Superior temporal gyrus (tissue), 1 donor: ENCODE data around the gene EHMT1.

Experiments used
- DNase-seq: peaks from one replicate; pipeline ENCODE4 v3.0.0-alpha.2; 2016; ENCODE audit errors: extremely low spot score

Gene EHMT1

DNA sequence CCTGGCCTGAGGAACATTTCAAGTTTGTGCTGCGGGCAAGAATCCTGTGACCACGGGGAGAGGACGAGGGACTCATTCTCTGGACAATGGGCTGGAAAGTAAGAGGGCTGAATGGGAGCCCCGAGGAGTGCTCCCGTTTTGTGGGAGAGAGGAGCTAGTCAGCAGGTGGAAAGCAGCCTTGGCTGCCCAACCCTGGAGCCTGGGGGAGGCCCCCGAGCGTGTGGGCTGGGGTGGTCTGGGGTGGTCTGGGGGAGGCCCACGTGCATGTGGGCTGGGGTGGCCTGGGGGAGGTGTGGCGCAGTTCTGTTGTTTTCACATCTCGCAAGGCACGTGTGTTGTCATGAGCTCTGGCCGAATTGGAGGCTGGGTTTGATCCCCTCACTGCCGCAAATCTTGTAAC, 27.5 kb downstream of the EHMT1 start:
- DNase-seq = no peak

- DNase-seq = no peak
Measured at GRCh38 chr9:137647096-137647714, 28.4 kb downstream of the EHMT1 start.

DNA sequence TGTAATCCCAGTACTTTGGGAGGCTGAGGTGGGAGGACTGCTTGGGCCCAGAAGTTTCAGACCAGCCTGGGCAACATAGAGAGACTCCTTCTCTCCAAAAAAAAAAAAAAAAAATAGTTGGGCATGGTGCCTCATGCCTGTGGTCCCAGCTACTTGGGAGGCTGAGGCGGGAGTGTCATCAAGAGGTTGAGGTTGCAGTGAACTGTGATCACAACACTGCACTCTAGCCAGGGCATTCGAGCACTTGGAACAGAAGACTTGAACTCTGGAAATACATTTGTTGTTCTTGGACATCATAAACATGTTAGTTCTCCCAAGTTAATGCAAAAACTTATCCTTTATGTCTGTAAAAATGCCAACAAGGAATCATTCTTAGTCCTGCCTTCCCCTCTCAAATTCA, 29.6 kb downstream of the EHMT1 start:
- no peak for DNase-seq

GRCh38 chr9:137649553-137649952, 30.7 kb downstream of the EHMT1 start:
- no peak for DNase-seq

DNA sequence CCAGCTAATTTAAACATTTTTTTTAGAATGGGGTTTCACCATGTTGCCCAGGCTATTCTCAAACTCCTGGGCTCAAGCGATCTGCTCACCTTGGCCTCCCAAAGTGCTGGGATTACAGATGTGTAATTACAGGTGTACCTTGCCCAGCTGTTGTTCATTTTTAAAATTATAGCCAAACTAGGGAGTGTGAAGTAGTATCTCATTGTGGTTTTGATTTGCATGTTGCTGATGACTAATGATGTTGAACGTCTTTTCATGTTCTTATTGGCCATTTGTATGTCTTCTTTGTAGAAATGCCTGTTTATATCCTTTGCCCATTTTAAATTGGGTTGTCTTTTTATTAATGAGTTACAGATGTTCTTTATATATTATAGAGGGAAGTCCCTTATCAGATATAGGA, 31.5 kb downstream of the EHMT1 start:
- DNase-seq = no peak

DNA sequence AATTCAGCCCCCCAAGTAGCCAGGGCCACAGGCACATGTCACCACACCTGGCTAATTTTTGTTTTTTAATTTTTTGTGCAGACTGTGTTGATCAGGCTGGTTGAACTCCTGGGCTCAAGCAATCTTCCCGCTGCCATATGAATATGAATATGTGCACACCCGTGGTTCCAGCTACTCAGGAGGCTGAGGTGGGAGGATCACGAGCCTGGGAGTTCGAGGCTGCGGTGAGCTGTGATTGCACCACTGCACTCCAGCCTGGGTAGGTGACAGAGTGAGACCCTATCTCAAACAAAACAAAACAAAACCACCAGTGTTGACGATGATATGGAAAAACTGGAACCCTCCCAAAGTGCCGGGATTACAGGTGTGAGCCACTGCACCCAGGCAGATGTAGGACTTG, 32.0 kb downstream of the EHMT1 start:
- no peak for DNase-seq

DNA sequence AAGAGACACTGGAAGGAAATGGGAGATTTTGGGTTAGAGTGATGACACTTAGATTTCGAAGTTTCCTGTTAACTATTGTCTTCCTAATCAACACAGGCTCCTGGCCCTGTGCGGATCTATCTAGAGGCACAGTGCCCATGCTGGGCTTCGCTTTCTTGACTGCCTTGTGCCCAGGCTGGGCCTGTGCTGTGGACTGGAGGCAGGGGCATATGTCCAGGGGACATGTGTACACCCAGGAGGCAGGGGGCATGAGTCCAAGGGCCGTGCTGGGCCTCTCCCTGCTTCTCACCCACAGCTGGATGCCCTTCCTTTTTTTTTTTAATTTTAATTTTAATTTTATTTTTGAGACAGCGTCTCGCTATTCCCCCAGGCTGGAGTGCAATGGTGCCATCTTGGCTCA, 37.6 kb downstream of the EHMT1 start:
- no peak for DNase-seq

DNA sequence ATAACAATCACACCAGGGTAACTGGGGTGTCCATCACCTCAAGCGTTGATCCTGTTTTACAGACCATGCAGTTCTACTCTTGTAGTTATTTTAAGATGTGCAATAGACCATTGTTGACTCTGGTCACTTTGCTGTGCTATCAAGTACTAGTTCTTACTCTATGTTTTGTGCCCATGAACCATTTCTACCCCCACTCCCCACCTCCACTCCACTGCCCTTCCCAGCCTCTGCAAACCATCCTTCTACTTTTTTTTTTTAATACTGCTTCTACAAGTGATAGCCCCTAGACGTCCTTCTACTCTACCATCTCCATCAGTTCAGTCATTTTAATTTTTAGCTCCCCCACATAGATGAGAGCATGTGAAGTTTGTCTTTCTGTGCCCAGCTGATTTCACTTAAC, 38.8 kb downstream of the EHMT1 start:
- DNase-seq = no peak

DNA sequence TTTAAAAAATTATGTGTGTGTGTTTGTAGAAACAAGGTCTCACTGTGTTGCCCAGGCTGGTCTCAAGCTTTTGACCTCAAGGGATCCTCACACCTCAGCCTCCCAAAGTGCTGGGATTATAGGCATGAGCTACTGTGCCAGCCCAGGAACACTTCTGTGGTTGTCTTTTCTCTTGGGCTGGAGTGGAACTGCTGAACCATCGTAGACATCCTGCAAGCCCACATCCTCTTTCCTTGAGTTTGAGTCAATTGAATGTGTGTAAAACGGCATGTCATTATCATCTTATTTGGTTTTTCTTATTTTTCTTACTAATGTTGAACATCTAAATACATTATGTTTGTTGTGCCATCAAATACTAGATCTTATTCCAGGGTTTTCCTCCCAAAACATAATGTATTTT, 40.0 kb downstream of the EHMT1 start:
- no peak for DNase-seq

DNA sequence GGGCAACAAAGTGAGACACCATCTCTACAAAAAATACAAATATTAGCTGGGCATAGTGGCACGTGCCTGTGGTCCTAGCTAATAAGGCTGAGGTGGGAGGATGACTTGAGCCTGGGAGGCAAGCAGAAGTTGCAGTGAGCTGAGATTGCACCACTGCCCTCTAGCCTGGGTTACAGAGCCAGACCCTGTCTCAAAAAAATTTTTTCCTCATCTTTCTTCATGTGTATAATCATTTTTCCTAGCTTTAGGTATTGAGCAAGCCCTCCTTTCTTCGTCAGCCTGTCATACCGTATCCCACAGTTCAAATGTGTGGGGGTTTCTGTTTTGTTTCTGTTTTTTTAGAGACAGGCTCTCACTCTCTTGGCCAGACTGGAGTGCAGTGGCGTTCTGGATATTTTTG, 41.3 kb downstream of the EHMT1 start:
- DNase-seq = no peak

DNA sequence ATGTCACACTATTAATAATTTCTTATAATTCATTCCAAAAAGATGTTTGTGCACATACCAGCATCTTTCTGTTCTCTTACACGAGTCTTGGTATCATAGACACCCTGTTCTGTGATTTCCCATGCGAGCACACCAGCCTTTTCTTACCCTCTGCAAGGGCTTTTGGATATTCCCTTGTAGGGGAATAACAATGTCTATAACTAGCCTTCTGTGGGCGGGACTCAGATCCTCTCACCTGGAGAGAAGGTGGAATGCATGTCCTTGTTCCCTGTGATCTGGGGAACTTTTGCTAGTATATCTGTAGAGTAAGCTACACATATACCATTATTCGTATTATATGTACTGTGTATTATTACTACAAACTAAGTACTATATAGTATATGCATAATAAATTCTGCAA, 44.8 kb downstream of the EHMT1 start:
- DNase-seq = no peak

DNA sequence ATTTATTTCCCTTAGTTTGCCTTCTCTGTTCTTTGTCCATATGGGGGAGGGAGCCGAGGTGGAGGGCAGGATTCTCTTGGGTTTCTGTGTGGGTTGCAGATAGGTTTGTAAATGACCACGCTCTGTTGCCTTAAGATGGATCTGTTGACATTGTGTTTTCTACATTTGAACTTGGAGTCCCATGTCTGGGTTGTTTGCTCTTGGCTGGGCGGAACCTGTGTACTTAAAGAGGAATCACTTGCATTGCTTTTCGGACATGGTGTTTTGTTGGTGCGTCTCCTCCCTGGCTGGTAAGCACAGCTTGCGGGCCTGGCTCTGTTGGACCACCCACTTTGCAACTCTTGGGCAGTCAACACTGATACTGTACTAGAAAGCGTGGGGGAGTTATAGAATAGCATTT, 45.9 kb downstream of the EHMT1 start:
- DNase-seq = no peak

GRCh38 chr9:137665226-137665625, 46.4 kb downstream of the EHMT1 start:
- DNase-seq = no peak

DNA sequence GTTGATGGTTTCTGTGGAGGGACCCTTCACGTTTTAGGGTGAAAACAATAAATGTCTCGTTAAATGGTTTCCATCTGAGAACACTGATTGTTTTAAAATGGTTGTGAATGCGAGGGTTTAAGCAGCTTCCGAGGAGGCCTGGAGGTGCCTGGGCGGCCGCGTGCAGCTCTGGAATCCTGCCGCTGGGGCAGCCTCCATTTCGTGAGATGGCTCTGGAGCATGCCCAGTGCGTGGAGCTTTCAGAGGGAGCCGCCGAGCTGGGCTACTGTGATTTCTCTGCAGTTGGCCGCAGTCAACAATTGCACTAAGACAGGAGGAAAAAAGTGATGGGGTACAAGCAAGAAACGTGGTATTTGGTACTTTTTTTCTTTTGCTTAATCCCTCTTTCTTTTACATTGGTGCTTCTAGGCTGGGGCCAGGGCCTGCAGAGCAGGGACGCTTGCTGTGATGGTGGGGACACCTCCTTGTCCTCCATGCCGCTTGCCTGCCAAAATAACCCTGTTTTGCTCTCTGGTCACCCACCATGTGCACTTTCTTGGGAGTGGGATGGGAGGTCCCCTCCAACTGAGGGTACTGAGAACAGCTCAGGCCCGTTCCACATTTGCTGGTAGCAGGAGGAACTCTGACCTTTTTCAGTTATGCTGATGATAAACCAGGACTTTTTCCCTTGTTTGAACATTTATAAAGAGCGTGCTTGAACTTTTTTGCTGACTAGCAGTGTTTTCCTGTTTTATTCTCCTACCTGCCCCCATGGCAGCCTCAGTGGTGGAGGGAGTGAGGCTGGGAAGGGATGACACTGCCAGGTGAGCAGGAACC, 47.1 kb downstream of the EHMT1 start:
- DNase-seq = peak; percentile 80

DNA sequence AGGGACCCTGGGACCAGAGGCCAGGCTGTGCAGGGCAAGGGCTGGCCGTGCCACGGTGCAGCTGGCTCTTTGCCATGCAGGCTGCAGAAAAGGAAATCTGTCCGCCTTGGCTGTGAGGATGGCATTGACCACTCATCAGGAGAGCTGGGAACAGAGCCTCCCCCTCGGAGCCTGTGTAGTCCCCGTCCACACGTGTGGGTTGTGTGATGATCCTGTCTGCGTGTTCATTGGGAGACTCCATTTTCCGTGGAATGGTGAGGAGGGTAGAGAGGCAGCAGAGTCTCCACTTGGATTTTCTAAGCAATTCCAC, 47.7 kb downstream of the EHMT1 start:
- DNase-seq = no peak

DNA sequence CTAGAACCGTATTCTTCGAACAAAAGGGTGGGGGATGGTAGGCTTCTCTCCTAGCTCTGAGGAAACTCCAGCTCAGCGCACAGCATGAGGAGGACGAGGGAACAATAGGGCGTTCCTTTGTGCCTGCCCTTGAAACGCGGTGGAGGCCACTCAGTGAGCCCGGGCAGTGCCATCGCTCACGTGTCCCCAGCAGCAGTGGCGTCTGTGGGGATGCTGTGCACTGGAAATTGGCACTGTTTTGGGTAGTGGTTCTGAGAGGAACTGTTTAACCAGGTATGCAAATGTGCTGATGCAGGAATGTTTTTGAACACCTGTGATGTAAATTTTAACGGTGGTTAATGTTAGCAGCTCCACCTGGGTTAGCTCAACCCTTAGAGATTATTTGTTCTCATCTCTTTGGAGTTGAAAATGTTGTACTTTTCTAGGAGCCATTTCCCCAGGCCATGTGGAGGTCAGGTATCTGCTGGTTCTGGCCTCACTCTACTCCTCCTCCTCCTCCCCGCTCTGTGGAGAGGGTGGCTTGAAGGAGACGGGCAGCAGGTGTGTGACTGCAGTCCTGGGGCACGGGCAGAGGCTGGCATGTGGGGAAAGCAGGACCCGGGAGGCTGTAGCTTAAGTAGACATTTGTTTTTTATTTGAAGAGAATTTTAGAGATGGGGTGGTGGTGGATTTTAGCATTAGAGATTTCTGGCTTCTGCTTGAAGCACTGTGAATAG, 48.3 kb downstream of the EHMT1 start:
- DNase-seq = no peak

GRCh38 chr9:137668203-137668602, 49.4 kb downstream of the EHMT1 start:
- no peak for DNase-seq

GRCh38 chr9:137669261-137669672, 50.5 kb downstream of the EHMT1 start:
- DNase-seq = no peak

DNA sequence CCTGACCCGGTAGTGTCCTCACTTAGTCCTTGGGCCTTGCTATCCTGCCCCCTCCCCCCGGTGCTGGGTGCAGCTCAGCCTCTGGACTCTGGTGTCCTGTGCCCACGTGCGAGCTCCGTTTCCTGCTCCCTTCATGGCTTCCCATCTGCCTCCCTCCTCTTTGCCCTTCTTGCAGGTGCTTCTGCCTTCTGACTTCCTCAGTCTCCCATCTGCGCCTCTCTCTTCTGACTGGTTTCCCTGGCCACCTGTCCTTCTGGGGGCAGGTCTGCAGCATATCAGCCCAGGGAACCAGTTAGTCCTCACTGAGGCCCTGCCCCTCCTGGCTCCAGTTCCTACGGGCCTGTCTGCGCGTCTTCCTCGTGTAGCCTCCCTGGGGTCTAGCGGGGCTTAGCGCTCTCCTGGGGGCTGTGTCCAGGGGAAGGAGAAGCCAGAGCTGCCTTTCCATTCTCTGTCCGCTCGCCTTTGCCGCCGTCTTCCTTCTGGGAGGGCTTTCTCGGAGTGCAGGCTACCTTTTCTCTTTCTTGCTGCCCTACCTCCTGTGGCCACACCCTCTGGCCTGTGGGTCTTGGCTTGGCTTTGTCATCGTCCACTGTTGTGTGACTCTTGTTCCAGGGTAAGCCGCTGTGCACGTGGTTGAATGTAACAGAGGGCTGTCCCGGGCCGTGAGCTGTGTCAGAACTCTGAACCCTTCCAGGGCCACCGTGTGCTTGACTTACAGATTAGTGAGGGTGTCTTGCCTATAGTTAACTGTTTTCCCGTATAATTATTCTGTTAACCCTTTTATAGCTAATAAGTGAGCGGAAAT, 51.8 kb downstream of the EHMT1 start:
- no peak for DNase-seq

GRCh38 chr9:137671196-137671538, 52.4 kb downstream of the EHMT1 start:
- DNase-seq = no peak

- no peak for DNase-seq
Measured at GRCh38 chr9:137671721-137672120, 52.9 kb downstream of the EHMT1 start.
